HG03521 (cell line): Measurements from ENCODE around the gene PLEKHA5.
"Not testable (repeated sequence)": the region's sequence is repeated elsewhere in the genome, so short reads cannot be mapped to it uniquely, and the experiment has no call there.

ENCODE experiments used
- ATAC-seq: cut with Tn5 transposase; IDR thresholded peaks from one replicate; pipeline ENCODE4 v1.9.1; 2021; ENCODE audit warnings: mild to moderate bottlenecking, moderate library complexity; ENCODE audit not compliant: unreplicated experiment

The PLEKHA5 gene

DNA sequence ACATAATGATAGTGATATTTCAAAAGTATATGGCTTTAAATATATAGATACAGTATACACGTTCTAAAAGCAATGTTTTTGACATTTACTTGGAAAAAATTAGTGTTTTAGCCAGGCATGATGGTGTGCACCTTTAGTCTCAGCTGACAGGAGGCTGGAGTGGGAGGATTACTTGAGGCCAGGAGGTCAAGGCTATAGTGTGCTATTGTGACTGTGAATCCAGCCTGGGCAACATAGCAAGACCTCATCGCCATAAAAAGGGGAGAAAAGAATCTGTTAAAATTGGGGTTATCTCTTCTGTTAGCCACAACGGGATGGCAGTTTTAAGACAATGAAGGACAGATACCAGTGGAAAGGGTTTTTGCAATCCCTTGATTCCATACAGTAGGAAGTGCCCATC is 95.2 kb downstream of the PLEKHA5 start:
- ATAC-seq, result no peak

DNA sequence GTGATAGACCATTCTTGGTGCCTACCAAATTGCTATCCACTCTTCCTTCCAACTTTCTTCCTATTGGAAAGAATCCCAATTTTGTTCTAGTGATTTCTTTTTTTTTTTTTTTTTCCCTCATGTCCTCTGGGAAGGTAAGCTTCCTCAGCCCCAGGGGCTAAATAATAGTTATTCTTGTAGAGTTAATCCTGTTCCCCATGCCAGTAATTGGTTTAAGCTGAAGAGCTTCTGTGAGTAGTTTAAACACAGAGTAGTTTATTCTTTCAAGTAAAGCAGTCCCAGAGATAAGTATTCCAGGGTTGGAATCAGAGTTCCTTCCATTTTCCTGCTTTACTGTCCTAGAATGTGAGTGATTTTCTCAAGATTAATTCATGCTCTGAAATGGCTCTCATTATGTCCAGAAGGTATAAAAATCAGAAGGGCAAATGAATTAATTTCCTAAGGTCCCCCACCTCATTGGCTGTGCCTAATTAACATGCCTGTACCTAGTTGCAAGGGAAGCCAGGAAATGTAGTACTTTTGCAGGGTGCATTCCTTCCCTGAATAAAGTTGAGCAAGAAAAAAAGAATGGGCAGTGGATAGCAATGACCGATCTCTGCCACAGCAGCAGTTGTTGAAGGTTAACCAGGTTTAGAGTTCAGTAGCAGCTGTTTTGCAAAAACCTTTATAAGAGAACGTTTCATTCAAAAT is 97.8 kb downstream of the PLEKHA5 start:
- no peak for ATAC-seq

DNA sequence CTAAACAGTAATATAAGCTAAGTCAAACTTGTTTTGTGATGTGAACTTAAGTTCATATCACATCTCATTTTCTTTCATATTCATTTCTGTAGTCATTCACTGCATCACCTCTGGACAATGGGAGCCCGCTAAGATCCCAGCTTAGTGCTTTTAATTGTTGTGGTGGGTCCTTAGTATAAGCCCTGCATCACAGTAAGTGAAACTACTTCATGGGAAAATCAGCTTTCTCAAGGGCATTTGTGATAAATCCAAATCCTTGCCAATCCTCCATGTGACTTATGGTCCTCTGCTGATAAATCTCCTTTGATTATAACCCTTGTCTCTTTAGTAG is 98.3 kb downstream of the PLEKHA5 start:
- no peak for ATAC-seq

DNA sequence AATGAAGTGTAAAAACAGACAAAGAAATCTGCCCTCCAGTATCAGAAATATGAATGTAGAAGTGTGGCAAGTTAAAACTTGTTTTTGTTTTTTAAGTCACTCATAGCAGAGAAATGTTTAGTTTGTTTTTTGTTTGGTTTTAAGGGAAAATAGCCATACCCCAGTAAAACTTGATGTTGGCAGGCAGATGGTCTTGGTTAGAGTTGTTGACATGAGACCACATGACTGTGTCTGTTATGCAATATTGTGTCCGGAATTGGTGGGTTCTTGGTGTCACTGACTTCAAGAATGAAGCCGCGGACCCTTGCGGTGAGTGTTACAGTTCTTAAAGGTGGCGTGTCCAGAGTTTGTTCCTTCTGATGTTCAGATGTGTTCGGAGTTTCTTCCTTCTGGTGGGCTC is 99.5 kb downstream of the PLEKHA5 start:
- not testable (repeated sequence) for ATAC-seq

DNA sequence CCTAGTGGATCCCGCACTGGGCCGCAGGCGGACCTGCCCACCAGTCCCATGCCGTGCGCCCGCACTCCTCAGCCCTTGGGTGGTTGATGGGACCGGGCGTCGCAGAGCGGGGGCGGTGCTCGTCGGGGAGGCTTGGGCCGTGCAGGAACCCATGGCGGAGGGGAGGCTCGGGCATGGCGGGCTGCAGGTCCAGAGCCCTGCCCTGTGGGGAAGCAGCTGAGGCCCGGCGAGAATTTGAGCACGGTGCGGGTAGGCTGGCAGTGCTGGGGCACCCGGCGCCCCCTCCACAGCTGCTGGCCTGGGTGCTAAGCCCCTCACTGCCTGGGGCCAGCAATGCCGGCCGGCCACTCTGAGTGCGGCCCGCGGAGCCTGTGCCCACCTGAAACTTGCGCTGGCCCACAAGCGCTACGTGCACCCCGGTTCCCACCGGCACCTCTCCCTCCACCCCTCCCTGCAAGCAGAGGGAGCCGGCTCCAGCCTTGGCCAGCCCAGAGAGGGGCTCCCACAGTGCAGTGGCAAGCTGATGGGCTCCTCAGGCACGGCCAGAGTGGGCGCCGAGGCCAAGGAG is 100.8 kb downstream of the PLEKHA5 start:
- no peak for ATAC-seq

DNA sequence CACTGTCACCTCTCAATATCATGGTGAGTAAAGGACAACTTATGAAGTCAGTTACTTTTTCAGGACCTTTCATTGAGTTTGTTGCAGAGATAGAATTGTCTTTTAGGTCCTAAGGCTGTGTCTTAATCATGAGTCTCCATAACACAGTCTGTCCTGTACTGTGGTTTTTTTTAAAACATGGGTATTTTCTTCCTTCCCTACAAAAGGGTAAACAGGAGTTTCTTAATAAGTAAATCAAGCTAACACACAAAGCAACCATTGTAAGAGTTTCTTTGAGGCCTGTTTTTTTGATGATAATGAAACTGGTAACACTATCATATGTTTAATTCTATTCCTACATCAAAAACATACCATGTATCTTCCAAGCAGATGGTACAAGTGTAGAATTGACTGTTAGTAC is 101.4 kb downstream of the PLEKHA5 start:
- no peak for ATAC-seq

DNA sequence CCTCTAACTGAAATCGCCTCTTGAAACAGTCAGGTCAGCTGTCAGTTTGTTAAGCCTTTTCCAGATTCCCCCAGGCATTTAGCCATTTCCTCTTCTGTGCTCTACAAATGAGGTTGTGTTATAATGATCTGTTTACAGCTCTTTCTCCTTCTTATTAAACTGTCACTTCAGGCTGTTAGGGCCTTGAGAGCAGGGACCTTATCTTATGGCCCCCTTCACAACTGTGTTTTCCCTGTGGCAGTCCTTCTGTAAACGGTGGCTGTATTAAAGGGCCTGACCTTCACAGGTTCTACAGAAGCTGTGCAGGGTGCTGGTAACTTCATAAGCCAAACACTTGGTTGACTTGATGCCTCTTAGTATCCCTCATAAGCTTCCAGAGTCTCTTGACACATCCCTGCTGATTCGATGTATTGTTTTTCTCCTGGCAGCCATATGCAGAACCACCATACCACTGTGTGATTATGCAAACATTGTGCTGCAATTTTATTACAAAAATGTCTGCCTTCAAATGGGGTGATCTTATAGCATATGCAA is 104.7 kb downstream of the PLEKHA5 start:
- ATAC-seq, result no peak

DNA sequence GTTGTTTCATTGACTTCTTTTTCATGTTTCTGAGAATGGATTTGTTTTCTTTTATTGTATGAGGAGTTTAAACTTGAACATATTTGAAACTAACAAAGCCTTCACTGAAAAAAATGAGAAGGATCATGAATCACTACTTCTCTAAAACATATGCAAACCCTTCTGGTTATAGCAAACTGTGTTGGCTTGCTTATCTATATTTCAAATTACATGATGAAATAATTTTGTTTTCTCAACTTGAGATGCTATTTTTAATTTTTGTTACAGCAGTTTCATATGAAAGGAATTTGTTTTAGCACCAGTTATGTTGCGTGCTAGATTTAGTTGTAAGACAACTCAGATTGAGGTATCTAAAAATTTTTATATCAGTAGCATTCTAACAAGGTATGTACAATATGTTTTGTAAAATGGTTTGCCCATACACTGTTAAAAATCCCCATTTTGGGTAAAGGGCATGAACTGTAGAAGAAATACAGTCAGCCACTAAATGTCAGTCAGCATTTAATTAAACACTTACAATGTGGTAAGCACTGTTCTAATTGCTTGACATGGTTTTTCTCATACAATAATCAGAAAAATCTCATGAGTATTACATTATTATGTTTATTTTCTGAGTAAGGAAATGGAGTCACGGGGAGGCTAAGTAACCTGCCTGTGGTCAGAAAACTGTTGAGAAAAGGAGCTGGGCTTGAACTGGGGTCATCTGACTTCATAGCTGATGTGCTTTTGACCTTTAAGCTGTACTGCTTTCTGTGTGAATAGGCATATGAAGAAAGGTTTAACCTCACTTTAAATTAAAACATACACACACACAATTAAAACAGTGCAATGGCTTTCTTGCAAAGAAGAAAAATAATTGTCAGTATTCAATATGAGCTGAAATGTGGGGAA is 105.7 kb downstream of the PLEKHA5 start:
- ATAC-seq, result no peak

DNA sequence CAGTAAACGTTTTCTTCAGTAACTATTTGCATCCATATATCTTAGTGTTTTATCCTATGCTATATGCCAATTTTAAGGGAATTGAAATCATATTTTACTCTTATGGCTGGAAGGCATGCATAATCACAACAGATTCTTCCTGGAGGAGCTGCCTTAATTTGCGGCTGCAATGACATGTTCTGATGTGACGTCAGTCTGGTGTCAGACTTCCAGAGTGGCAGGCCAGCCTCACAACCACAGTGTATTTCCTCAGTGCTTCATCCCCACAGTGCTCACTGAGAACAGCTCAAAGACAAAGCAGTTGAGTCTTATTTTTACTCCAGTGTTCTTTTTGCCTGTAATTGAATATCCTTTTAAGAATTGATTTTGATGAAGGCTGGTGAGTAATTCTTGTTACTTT is 107.1 kb downstream of the PLEKHA5 start:
- ATAC-seq, result no peak

DNA sequence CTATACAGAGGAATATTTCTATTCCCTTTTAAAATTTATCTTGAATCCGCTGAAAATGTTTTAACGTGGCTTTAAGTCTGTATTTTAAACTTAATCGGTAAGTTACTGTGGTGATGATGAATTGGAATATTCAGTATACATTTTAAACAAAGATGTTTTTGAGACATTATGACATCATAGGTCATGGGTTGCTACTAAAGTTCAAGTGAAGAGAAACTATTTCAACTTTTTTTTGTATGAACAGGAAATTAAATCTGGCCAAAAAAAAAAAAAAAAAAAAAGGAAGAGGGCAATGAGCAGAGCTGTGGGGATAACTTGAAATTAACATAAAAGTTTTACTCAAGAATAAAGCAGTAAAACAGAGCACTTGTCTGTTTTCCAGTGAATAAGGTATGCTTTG is 109.0 kb downstream of the PLEKHA5 start:
- no peak for ATAC-seq

DNA sequence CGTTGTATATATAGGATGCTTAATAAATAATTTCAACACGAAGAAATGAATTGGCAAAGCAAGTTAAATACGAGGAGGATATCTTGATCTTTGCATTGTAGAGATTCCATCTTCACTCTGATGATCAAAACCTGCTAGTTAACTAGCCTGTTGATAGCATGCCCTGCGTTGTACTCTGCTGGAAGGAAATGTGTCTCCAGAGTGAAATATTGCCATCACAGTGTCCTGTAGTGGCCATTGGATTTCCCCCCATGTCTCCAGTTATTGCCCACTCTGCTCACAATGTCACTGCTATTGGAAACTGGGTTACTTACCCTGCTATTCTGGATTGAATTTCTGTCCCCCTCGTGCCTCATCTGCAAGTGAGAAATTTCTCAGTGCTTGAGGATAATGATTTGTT is 109.6 kb downstream of the PLEKHA5 start:
- ATAC-seq, result no peak

DNA sequence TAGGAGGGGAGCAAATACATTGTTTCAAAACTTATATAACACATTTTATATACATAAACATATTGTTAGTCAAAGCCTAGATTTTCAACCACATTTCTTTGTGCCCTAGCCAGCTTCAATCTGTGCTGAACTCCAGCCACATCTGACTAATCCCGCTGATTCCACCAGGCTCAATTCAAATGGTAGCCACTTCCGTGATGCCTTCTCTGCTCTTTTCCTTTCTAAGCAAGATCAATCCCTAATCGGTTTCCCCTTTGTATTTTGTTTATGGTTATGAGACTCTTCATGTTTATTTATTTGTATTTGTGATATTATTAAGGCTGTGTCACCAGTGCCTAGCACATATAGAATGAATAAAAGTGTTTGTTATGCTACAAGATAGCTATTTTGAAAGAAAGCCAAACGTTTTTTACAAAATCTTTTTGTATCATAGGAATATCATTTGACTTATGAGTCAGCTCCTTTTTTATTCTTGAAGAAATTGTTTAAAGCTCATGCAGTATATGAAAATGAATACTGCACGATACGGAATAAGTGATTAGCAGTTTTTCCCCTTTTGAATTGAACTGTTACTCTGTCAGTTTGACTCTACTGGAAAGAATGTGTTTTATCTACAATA is 110.2 kb downstream of the PLEKHA5 start:
- no peak for ATAC-seq

DNA sequence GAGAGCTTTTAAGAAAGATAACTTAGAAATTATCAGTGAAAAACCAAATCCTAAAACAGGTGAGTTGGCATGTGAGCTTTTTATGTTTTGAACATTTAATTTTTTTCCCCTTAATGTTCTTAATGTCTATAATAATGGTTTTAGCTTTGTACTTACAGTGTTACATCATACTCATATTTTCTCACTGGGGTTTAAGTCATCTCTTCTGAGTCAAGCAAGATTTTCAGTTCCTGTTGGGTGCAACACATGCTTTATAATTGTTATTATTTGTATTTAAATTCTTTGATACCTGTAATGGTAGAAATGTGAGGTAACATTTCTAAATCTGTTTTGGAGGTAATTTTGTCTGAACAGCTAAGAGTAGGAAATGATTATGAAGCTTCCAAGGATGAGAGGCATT is 113.0 kb downstream of the PLEKHA5 start:
- no peak for ATAC-seq

DNA sequence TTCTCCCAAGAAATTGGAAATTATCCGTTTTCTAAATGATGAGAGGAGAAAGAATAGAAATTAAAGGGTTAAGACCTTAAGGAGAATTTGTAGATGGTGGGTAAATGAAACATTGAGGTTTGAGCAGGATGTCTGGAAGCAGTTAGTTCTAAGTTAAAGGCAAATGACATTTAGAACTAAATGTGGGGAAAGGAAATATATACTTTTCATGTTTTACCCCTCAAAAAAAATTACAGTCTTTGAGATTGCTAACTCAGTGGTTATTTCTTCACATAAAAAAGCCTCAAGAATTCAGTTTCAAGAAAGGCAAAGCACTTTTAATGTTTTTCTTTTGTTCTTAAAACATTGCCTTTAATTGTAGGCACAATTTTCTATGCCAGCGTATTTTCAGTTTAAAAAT is 114.0 kb downstream of the PLEKHA5 start:
- no peak for ATAC-seq

DNA sequence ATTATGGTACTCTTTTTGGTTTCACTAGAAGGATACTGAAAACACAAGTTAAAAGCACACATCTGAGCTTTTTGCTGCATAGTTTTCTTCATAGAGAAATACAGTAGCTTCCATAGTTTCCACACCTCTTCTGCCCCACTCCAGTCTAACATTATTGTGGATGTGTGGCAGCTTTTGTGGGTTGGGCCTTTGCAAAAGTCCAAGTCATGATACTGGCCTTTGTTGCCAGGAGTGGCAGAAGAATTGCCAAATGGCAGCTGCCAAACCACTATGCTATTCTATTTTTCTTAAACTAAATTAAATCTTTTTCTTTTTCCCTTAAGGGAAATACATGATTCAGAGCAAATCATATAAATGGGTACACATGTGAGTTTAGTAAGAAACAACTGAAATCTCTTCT is 114.8 kb downstream of the PLEKHA5 start:
- ATAC-seq, result no peak

DNA sequence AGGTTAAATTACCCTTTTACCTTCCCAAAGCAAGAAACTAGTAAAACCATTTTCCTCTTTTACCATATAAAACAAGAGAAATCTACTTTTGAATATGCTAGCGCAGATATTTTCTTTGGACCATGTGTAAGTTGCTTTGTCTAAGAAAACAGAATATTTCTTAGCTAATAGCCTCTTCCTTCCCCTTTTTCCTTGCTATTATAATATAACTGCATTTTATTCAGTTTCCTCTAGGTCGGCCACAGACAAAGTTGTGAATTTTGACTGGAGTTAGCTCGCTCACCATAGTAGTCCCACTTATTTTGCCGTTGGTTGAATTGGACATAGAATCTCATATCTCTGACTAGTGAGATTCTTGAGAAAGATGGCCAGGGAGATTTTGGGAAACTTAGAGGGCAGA is 115.6 kb downstream of the PLEKHA5 start:
- no peak for ATAC-seq

DNA sequence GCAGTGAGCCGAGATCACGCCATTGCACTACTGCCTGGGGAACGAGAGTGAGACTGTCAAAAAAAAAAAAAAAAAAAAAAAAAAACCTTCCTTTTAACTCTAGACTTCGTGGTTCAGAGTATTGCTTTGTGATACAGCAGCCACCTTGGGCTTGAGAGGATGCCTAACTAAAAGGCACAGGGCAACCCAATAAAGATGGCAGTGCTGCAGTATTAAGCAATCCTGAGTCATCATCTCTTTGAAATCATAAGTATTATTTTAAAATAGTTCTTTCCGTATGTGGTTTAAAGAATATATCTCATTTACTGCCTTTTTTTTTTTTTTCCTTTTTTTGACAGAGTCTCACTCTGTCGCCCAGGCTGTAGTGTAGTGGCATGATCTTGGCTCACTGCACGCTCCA is 116.1 kb downstream of the PLEKHA5 start:
- no peak for ATAC-seq

DNA sequence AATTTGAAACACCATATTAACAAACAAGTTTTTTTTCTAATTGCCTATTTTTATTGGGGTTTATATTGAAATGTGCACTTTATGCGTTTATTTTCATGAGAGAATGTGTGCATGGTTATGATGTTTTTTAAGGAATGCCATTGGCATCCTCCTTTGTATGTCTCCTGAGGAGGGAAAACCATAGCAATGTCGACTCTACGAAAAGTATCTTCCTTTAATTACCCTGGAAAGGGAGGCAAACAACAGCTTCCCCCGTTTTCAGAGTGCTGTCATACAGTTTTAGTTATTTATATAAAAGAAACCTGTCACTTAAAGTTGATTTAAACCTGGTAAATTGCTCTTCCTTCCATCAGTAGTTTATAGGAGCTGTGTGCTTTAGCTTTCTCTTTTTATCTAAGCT is 117.4 kb downstream of the PLEKHA5 start:
- ATAC-seq, result no peak

DNA sequence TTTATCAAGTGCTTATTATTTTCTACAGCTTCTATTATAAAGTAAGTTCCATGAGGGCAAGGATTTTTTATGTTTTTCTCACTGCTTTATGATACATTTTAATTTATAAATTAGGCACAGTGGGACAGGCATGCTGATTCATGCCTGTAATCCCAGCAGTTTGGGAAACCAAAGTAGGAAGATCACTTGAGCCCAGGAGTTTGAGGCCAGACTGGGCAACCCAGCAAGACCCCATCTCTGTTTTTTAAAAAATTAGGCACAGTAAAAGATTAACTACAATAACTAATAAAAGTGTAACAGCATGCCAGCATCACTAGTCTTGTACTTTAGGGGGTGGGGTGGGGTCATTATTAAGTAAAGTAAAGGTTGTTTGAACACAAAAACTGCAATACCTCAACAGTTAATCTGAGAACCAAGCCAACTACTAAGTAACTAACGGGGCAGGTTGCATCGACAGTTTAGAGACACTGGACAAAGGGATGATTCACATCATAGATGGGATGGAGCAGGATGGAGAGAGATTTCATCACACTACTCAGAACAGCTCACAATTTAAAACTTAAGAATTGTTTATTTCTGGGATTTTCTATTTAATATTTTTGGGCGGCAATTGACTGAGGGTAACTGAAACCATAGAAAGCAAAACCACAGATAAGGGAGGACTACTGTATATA is 119.5 kb downstream of the PLEKHA5 start:
- ATAC-seq, result no peak

DNA sequence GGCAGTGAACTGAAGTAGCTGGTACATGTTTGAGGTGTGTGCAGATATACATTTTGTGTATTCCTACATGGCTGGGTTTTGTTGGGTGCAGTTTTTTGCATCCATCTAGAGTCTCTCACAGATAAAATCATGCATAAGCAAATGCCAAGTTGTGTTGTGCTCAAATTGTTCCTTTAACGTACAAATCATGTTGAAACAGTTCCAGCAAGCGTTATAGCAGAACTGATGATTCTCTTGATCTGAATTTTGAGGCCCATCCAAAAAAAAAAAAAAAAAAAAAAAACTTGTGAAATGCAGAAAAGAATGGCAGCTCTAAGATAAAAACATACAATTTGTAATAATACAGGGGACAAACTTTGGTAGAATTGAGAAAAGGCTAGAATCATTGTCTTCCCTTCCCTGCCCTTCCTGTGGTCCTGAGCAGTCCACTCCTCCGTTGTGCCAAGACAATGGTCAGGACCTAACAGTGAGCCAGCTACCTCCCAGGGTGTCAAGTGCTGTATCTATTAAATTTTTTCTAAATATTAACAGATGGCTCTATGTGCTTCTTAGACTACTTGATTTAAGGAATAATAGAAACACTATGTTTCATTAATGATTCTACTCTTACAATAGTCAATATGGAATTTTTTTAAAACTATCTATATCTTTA is 122.1 kb downstream of the PLEKHA5 start:
- no peak for ATAC-seq
